BE2C (cell line): ENCODE results near the gene MED31.

Experiments used
- DNase-seq: peaks from one replicate; pipeline ENCODE4 v3.0.0-alpha.2; 2020
- H3K27me3 ChIP-seq: fragments of 250-450 bp; sonication (Bioruptor Pico); 2 replicates; pipeline ENCODE4 v1.5.1; 2020; ENCODE audit warnings: mild to moderate bottlenecking
- H3K36me3 ChIP-seq: fragments of 250-450 bp; sonication (Bioruptor Pico); 2 replicates; pipeline ENCODE4 v1.5.1; 2020; ENCODE audit warnings: mild to moderate bottlenecking
- H3K4me1 ChIP-seq: fragments of 250-450 bp; sonication (Bioruptor Pico); 2 replicates; pipeline ENCODE4 v1.5.1; 2020
- H3K4me3 ChIP-seq: 2 replicates; pipeline ENCODE4 v1.5.1; 2011; ENCODE audit warnings: low read depth, low read length
- H3K9me3 ChIP-seq: fragments of 250-450 bp; sonication (Bioruptor Pico); 2 replicates; pipeline ENCODE4 v1.5.1; 2020
- CTCF ChIP-seq: IDR thresholded peaks from 2 replicates; pipeline ENCODE4 v1.5.1; 2012; ENCODE audit warnings: mild to moderate bottlenecking, low read depth, low read length

MED31 gene

GRCh38 chr17:6641247-6641863 lies 10.1 kb downstream of the MED31 start:
- Histone ChIP-seq H3K4me1 (no peaks in the 10 kb centered on the region), H3K9me3 (no peaks in the 10 kb centered on the region), H3K27me3 (no peaks in the 10 kb centered on the region), H3K36me3 (no peaks in the 10 kb centered on the region; the same call in 1 of the 2 replicates), H3K4me3 (peak overlapping the region; percentile 77)
- no peak for TF ChIP-seq CTCF
- DNase-seq, result no peak

- no peaks in the 10 kb centered on the region for H3K9me3 ChIP-seq
- H3K36me3 ChIP-seq, result no peaks in the 10 kb centered on the region; the same call in 1 of the 2 replicates
- no peaks in the 10 kb centered on the region for H3K4me1 ChIP-seq
- H3K4me3 ChIP-seq, result peak within 1 kb of the TSS; percentile 77
- H3K27me3 ChIP-seq, result no peaks in the 10 kb centered on the region
- no peak for TF ChIP-seq CTCF
- peak; percentile 88 for DNase-seq
Measured at GRCh38 chr17:6640536-6641246, 10.7 kb downstream of the MED31 start, which contains the start of the genes KIAA0753 and TXNDC17. Gene KIAA0753, minus strand, starts transcription at chr17:6640711. Its CDS starts 5,608 bp downstream, at chr17:6635103. Gene TXNDC17, plus strand, starts transcription at chr17:6641060. Its CDS starts 23 bp downstream, at chr17:6641083.

GRCh38 chr17:6639586-6640535 lies 11.5 kb downstream of the MED31 start:
- no peaks in the 10 kb centered on the region for H3K9me3 ChIP-seq
- H3K36me3 ChIP-seq, result no peaks in the 10 kb centered on the region; the same call in 1 of the 2 replicates
- no peaks in the 10 kb centered on the region for H3K4me1 ChIP-seq
- no peak for TF ChIP-seq CTCF
- peak; percentile 40 for DNase-seq
- no peaks in the 10 kb centered on the region for H3K27me3 ChIP-seq
- peak overlapping the region; percentile 77 for H3K4me3 ChIP-seq

GRCh38 chr17:6639014-6639585 lies 12.3 kb downstream of the MED31 start:
- Histone ChIP-seq H3K36me3 (no peaks in the 10 kb centered on the region), H3K4me1 (no peaks in the 10 kb centered on the region), H3K4me3 (peak overlapping the region; percentile 77), H3K27me3 (no peaks in the 10 kb centered on the region), H3K9me3 (no peaks in the 10 kb centered on the region)
- TF ChIP-seq CTCF, result no peak
- DNase-seq, result no peak

GRCh38 chr17:6638046-6638908 lies 13.1 kb downstream of the MED31 start:
- Histone ChIP-seq H3K9me3 (no peaks in the 10 kb centered on the region), H3K4me1 (no peaks in the 10 kb centered on the region), H3K4me3 (no peak overlapping the region), H3K27me3 (no peaks in the 10 kb centered on the region), H3K36me3 (no peaks in the 10 kb centered on the region)
- TF ChIP-seq CTCF, result no peak
- no peak for DNase-seq
